Measurements from ENCODE around the gene CA10. TPM values are rescaled to one million over a fixed set of nuclear protein-coding genes. Genes with fewer than 3 reads are reported as not detected.

Gene CA10
- total and polyA plus RNA-seq, 2 experiments from 2014 or later: not detected

DNA sequence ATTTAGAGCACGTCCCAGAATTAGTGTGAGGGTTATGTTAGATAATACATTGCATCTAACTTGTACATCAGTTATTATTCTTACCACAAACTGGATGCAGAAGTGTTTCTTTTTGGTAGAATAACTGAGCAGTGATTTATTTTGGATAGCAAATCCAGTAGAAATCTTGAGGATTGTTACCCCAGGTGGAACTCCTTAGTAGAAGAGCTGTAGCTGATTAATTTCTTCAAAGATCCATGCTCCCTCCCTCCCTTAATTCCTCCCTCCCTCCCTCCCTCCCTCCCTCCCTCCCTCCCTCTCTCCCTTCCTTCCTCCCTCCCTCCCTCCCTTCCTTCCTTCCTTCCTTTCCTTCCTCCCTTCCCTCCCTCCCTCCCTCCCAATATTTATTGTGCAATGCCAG, 337.7 kb downstream of the CA10 start:
- Histone ChIP-seq H3F3A (ENCODE audit: insufficient read depth) (no peaks in the 10 kb centered on the region), H3K27ac (no peak overlapping the region), H3K9me3 (ENCODE audit: low read depth) (no peaks in the 10 kb centered on the region), H3K9ac (no peak overlapping the region), H3K9me2 (ENCODE audit: insufficient read depth) (no peaks in the 10 kb centered on the region), H3K36me3 (ENCODE audit: low read depth) (no peaks in the 10 kb centered on the region), H2AFZ (no peak overlapping the region), H3K27me3 (replicated peaks; ENCODE audit: insufficient read depth) (no peaks in the 10 kb centered on the region), H4K20me1 (ENCODE audit: insufficient read depth) (no peaks in the 10 kb centered on the region), H3K4me1 (ENCODE audit: insufficient read depth) (no peaks in the 10 kb centered on the region), H3K4me2 (ENCODE audit: unreplicated experiment) (no peak overlapping the region), H3K79me2 (ENCODE audit: insufficient read depth) (no peaks in the 10 kb centered on the region), H3K4me3 (no peak overlapping the region)
- no peak for TF ChIP-seq EZH2phosphoT487 (IDR thresholded peaks at IDR 0.05; ENCODE audit: insufficient read depth, low read depth)
- TF ChIP-seq EZH2 (IDR thresholded peaks at IDR 0.05; ENCODE audit: insufficient read depth, poor library complexity, severe bottlenecking): no peak
- in situ Hi-C loops (cut with MboI): no loop called here
- no peak for DNase-seq
- WGBS, 2 experiments (ENCODE audit: low coverage in 1 of 2, low lambda C conversion rate in 2 of 2, missing lambda C conversion rate in 2 of 2): 8 to 12% methylated on average over 1 of the region's 1 CpG

DNA sequence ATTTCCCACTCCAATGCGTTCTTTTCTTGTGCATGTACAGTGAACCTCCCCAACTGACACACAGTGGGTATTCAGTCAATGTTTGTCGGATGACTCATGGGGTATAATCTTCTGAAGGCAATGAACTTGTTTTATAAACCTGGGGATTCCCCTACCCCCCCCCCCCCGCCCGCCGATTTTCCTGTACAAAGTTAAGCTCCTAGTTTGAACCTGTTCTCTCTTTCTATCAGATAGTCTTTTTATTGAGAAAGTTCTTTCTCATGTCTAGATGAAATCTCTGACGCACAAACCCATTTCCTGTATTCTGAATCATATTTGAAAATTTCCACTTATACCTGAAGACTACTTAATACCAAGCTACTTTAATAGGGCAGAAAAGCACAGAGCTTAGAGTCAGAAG, 338.3 kb downstream of the CA10 start:
- H3K27me3 ChIP-seq (replicated peaks; ENCODE audit: insufficient read depth): no peaks in the 10 kb centered on the region
- H3K9me2 ChIP-seq (ENCODE audit: insufficient read depth): no peaks in the 10 kb centered on the region
- H3K79me2 ChIP-seq (ENCODE audit: insufficient read depth): no peaks in the 10 kb centered on the region
- H3K9ac ChIP-seq: no peak overlapping the region
- no peaks in the 10 kb centered on the region for H4K20me1 ChIP-seq (ENCODE audit: insufficient read depth)
- H2AFZ ChIP-seq: no peak overlapping the region
- no peaks in the 10 kb centered on the region for H3K4me1 ChIP-seq (ENCODE audit: insufficient read depth)
- in situ Hi-C loops (cut with MboI): no loop called here
- no peaks in the 10 kb centered on the region for H3K9me3 ChIP-seq (ENCODE audit: low read depth)
- no peak overlapping the region for H3K4me3 ChIP-seq
- H3K4me2 ChIP-seq (ENCODE audit: unreplicated experiment): no peak overlapping the region
- TF ChIP-seq EZH2 (IDR thresholded peaks at IDR 0.05; ENCODE audit: insufficient read depth, poor library complexity, severe bottlenecking): no peak
- no peak for TF ChIP-seq EZH2phosphoT487 (IDR thresholded peaks at IDR 0.05; ENCODE audit: insufficient read depth, low read depth)
- no peak for DNase-seq
- WGBS, 2 experiments (ENCODE audit: low coverage in 1 of 2, low lambda C conversion rate in 2 of 2, missing lambda C conversion rate in 2 of 2): 17 to 37% methylated on average over 4 to 6 of the region's 6 CpGs
- no peaks in the 10 kb centered on the region for H3F3A ChIP-seq (ENCODE audit: insufficient read depth)
- H3K27ac ChIP-seq: no peak overlapping the region
- no peaks in the 10 kb centered on the region for H3K36me3 ChIP-seq (ENCODE audit: low read depth)

DNA sequence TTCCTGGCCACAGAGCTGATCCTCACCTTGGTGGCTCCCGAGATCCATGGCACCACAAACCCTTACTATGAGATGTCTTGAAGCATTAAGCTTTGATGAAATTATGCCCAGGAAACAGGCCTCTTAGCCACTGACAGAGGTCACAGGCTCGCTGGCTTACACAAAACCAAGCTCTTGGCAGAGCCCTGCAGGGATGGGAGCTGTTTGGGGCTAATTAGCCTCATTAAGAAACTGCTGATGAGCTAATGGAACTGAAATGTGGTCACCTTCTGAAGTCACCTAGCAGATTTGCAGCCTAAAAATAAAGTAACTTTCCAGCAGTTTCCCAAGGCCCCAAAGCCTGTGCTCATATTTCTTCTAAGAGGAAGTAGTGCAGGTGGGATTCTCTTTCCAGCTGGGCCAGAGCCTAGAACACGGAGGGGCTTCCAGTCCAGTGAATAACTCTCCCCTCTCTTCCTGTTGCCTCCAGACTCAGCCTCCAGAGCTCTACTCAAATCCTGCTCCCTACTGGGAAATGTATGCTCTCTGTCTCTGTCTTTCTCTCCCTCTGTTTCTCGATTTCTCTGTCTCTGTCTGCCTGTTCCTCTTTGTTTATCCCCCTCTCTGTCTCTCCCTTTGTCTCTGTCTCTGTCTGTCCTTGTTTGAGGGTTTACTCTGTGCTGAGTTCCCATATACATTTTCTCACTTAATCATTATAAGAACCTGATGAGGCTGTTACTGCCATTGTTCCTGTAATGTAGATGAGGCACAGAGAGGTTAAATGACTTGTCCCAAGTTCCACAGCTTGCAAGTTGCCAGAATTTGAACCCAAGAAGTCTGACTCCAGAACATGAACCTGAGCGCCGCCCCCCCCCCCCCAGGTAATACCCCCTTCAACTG, 338.9 kb downstream of the CA10 start:
- Histone ChIP-seq H3K36me3 (ENCODE audit: low read depth) (no peaks in the 10 kb centered on the region), H3K9me2 (ENCODE audit: insufficient read depth) (no peaks in the 10 kb centered on the region), H2AFZ (no peak overlapping the region), H3K9ac (no peak overlapping the region), H3F3A (ENCODE audit: insufficient read depth) (no peaks in the 10 kb centered on the region), H3K4me1 (ENCODE audit: insufficient read depth) (no peaks in the 10 kb centered on the region), H3K79me2 (ENCODE audit: insufficient read depth) (no peaks in the 10 kb centered on the region), H3K4me2 (ENCODE audit: unreplicated experiment) (no peak overlapping the region), H3K27ac (no peak overlapping the region), H4K20me1 (ENCODE audit: insufficient read depth) (no peaks in the 10 kb centered on the region), H3K4me3 (no peak overlapping the region), H3K9me3 (ENCODE audit: low read depth) (no peaks in the 10 kb centered on the region), H3K27me3 (replicated peaks; ENCODE audit: insufficient read depth) (no peaks in the 10 kb centered on the region)
- TF ChIP-seq EZH2phosphoT487 (IDR thresholded peaks at IDR 0.05; ENCODE audit: insufficient read depth, low read depth) (no peak), EZH2 (IDR thresholded peaks at IDR 0.05; ENCODE audit: insufficient read depth, poor library complexity, severe bottlenecking) (no peak)
- 10% methylated on average over 6 of the region's 6 CpGs for WGBS, 2 experiments (ENCODE audit: low coverage in 1 of 2, low lambda C conversion rate in 2 of 2, missing lambda C conversion rate in 2 of 2)
- no peak for DNase-seq
- in situ Hi-C loops (cut with MboI): no loop called here

DNA sequence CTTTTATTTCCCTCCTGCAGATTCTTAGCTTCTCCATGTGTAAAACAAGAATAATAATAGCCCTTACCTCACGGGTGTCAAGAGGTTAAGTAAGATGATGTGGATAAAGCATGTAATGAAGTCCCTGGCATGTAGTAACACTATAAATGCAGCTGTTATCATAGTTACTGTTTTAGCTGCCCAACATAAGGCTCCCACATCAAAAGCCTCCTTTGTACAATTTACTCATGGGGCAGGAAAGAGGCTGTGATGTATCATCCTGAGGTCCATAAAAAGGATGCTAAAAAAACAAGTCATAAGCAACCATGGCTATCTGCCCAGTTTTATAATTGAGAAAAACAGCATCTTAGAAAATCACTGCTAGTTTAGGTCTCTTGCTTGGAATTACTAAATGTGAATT, 339.7 kb downstream of the CA10 start:
- Histone ChIP-seq H3K36me3 (ENCODE audit: low read depth) (no peaks in the 10 kb centered on the region), H3K79me2 (ENCODE audit: insufficient read depth) (no peaks in the 10 kb centered on the region), H3K27ac (no peak overlapping the region), H3K4me1 (ENCODE audit: insufficient read depth) (no peaks in the 10 kb centered on the region), H2AFZ (no peak overlapping the region), H3K4me2 (ENCODE audit: unreplicated experiment) (no peak overlapping the region), H3F3A (ENCODE audit: insufficient read depth) (no peaks in the 10 kb centered on the region), H3K9me3 (ENCODE audit: low read depth) (no peaks in the 10 kb centered on the region), H3K27me3 (replicated peaks; ENCODE audit: insufficient read depth) (no peaks in the 10 kb centered on the region), H4K20me1 (ENCODE audit: insufficient read depth) (no peaks in the 10 kb centered on the region), H3K9me2 (ENCODE audit: insufficient read depth) (no peaks in the 10 kb centered on the region), H3K4me3 (no peak overlapping the region), H3K9ac (no peak overlapping the region)
- TF ChIP-seq EZH2 (IDR thresholded peaks at IDR 0.05; ENCODE audit: insufficient read depth, poor library complexity, severe bottlenecking) (no peak), EZH2phosphoT487 (IDR thresholded peaks at IDR 0.05; ENCODE audit: insufficient read depth, low read depth) (no peak)
- in situ Hi-C loops (cut with MboI): no loop called here
- no peak for DNase-seq
- 9 to 15% methylated on average over 1 of the region's 1 CpG for WGBS, 2 experiments (ENCODE audit: low coverage in 1 of 2, low lambda C conversion rate in 2 of 2, missing lambda C conversion rate in 2 of 2)
